Activated CD8-positive, alpha-beta memory T cell treated with anti-CD3 and anti-CD28 coated beads for 1 hour (primary cell): ENCODE measurements around the gene ANKRD65.
"Not testable (repeated sequence)": the region's sequence is repeated elsewhere in the genome, so short reads cannot be mapped to it uniquely, and the experiment has no call there.

Experiments used
- DNase-seq, 2 donors: peaks; one replicate each; pipeline ENCODE4 v3.0.0-alpha.2; 2020; ENCODE audit warnings: low read depth in 1 of 2; ENCODE audit errors: extremely low read depth in 1 of 2

The ANKRD65 gene

DNA sequence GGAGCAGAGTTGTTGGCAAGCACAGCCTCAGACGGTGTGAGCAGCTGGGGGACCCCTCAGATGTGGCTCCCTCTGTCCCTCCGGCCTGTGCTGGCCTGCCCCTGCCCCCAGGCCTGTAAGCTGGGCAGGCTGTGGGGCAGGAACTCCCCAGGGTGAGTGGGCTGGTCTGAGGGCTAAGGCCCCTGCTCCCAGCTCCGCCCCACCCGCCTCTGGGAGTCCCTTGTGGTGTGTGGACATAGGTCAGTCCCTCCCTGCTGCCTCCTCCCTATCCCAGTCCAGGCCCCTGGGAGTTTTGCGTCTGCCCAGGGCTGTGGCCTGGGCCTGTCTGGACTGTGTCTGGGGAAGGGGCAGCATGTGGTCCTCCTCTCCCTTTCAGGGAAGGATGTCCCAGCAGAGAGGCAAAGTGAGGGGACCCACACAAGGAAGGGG is 10.8 kb upstream of the ANKRD65 start:
- no peak for DNase-seq

DNA sequence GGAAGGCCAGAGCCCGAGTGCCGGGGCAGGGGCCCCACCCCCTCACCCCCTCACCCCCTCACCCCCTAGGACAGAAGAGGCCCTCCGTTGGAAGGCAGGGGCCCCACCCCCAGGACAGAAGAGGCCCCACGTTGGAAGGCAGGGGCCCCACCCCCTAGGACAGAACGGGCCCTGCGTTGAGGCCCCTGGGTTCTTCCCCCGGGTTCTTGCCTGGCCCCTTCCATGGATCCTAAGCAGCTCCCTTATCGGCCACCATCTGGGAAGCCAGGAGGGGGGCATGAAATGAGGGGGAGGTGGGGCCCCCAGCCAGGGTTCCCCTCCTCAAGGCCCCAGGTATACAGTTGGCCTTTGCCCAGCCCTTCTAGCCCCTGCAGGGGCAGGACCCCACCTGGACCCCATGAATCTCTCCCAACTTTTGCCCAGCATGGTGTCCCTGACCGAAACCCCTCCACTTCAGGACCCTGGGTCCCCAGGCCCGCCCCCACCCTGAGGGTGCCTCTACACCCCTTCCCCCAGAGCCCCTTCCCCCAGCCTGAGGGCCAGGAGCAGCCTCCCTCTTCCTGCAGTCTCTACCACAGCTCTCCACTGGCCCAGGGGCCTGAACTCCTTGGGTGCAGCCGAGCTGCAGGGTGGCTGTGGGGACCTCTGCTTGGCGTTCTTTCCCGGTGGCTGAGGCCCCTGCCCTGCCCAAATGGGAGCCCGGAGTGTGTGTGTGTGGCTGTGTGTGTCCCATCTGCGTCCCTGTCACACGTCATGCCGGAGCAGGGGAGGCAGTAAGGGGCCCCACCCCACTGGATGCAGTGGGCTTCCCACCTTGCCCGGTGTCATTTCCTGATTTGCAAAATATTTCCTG is 10.1 kb upstream of the ANKRD65 start:
- no peak for DNase-seq

DNA sequence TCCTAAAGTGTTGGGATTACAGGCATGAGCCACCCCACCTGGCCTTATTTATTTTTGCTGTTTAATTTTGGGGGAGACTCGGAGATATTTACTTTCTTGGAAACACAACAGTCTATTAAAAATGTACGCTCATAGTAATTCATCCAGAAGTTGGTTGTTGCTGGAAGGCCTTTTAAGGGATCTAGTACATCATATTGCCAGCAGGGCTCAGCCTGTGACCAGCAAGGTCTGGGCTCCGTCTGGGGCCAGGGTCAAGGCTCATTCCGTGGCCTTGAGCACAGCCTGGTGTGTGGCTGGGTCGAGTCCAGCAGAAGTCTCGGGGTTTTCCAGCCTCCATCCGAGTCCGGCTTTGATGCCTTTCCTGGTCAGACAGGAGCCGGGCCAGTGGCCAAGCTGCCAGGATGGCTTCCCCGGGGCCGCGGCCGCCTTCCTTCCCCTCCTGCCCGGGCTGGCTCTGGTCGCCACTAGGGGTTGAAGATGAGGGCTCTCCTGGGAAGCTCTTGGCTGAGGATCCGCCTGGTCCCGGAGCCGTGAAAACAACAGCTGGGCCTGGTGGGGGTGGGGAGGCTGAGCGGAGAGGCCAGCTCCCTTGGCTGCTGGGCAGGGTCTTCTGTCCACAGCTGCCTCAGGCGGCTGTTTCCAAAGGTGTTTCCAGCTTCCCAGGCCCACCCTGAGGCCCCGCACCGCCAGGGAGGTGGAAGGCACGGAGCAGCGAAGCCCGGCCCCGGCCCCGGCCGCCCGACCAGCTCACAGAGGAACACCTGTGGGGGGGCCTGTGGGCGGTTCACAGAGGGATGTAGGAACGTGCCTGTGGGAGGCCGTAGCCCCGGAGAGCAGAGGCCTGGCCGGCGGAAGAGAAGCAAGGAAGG is 9.3 kb upstream of the ANKRD65 start:
- no peak for DNase-seq

DNA sequence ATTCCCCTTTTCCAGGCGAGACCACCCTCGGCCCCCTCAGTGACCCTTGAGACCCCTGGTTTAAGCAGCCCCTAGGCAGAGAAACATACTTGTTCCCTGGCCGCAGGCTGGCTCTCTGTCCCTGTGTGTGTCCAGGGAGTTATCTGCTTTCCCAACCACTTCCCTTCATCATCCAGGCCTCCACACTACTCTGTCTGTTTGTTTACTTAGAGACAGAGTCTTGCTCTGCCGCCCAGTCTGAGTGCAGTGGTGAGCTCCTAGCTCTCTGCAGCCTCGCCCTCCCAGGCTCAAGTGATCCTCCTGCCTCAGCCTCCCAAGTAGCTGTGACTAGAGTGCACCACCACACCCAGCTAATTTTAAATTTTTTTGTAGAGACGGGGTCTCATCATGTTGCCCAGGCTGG is 8.6 kb upstream of the ANKRD65 start:
- no peak for DNase-seq

DNA sequence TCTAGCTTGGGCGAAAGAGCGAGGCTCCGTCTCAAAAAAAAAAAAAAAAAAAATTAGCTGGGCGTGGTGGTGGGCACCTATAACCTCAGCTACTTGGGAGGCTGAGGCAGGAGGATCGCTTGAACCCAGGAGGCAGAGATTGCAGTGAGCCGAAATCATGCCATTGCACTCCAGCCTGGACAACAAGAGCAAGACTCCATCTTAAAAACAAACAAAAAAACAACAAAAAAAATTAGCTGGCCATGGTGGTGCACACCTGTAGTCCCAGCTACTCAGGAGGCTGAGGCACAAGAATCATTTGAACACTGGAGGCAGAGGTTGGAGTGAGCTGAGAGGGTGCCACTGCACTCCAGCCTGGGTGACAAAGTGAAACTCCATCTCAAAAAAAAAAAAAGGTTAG is 7.9 kb upstream of the ANKRD65 start:
- DNase-seq = not testable (repeated sequence)

DNA sequence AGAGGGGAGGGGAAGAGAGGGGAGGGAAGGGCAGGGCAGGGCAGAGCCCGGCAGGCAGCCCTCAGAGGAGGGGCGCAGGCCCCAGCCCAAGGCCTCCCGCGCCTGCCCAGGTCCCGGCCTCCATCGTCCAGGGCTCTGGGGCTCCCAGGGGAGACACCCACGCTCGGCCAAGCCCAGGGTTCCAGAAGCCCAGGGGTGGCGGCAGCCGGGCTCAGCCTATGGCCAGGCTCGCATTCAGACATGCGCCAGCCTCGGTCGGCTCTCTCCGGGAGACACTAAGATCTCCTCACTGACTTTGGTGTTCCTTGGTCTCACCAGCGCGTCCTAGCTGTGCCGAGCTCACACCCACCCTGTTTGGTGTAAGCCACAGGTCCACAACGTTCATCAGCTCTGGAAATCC is 7.1 kb upstream of the ANKRD65 start:
- no peak for DNase-seq

DNA sequence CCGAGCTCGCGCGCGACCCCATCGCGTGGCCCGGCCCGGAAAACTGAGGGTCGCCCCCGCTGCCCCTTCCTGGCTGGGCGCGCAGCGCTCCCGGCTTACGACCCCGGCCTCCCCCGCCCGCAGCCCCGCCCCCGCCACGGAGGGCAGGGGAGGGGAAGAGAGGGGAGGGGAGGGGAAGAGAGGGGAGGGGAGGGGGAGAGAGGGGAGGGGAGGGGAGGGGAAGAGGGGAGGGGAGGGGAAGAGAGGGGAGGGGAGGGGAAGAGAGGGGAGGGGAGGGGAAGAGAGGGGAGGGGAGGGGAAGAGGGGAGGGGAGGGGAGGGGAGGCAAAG is 6.7 kb upstream of the ANKRD65 start:
- no peak for DNase-seq

DNA sequence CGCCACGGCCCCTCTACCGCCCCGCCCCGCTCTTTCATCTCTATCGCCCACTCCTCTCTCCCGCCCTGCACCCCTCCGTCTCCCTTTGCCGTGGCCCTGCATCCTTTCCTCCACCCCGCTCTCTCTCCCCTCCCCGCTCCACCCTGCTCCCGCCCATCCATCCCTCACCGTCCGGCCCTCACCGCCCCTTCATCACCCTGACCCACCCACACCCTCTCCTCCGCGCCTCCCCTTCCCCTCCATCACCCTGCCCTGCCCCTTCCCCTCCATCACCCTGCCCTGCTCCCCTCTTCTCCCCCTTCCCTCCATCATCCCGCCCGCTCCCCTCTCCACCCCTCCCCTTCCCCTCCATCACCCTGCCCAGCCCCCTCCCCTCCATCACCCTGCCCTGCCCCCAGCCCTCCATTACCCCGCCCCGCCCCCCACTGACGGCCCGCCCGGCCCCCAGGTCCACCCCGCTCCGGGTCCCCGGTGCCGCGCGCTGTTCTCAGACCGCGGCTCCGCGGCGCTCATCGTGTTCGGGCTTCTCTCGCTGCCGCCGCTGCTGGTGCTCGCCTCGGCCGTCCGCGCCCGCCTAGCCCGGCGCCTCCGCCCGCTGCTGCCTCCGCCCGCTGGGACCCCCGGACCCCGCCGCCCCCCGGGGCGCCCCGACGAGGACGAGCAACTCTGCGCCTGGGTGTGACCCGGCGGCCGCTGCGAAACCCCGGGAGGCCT is 6.2 kb upstream of the ANKRD65 start:
- no peak for DNase-seq

DNA sequence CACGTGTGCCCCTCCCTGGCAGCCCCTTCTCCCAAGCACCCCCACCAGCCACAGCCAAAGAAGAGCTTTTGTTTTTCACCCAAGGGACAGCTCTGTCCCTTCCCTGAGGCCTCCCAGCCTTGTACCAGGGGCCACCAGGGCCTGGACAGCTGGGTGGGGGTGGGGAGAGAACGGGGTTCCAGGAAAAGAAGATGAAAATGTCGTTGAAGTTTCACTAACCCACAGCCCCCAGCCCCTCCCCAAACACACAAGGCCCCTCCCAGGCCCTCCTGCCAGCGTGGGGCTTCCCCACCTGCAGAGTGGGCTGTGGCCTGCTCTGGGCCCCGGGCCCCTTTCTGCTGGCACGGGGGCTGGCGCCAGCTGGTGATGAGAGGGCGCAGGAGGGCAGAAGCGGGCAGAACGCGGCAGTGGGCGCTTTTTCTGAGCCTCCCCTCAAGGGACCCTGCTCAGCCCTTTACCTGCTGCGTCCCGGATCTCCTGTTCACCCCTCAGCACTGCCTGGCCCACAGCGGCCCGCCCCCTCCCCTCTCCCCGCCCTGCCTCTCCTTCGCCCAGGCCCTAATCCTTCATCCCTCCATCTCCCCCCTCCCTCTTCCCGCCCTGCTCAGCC is 5.5 kb upstream of the ANKRD65 start:
- DNase-seq = no peak

DNA sequence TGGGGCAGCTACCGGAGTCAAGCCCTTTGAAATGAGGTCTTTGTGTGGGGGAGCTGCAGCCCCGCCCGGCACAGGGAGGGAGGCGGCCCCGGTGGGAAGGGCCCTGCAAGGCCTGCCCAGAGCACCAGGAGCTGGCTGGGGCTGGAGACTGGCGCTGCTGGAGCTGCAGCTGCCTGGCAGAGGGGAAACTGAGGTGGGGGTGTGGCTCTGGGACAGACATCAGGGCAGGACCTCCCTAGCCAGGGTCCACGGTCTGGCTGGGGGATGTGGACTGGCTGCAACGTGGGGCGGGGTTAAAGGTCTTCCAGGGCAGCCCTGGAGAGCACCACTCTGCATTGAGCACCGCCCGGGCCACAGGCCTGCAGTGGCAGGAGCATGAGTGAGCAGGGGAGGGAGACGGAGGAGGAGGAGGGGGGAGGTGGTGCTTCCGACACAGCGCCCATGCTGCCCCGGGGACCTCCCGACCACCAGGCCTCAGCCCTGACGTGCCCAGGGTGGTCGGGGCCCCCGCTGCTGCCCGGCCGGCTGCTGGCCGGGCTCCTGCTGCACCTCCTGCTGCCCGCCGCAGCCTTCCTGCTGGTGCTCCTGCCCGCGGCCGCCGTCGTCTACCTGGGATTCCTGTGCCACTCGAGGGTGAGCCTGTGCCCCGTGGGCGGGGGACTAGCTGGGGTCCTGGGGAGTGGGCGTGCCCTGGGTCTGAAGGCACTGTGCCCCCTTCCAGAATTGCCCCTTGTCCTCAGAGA is 4.8 kb upstream of the ANKRD65 start:
- no peak for DNase-seq

DNA sequence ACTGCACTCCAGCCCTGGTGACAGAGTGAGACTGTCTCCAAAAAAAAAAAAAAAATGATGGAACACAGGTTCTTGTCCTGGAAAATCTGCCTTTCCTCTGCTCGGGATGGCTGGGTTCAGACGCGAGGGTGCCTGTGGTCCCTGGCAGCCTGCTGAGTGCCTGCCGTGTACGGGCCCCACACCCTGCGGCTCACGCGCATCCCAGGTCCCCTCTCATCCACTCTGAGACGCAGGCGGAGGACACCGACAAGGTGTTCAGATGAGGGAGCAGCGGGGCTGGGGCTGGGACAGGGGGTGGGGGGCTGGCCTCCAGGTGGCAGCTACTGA is 4.3 kb upstream of the ANKRD65 start:
- DNase-seq = no peak

DNA sequence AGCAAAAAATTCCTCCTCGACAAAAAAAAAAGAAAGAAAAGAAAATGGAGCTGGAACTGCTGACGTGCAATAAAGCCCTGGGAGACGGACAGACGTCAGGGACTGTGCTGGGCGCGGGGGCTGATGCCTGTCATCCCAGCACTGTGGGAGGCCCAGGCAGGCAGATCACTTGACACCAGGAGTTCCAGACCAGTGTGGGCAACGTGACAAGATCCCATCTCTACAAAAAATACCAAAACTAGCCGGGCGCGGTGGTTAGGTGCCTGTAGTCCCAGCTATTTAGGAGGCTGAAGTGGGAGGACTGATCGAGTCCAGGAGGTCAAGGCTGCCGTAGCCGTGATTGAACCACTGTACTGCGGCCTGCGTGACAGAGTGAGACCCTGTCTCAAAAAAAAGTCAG is 3.6 kb upstream of the ANKRD65 start:
- DNase-seq = no peak

DNA sequence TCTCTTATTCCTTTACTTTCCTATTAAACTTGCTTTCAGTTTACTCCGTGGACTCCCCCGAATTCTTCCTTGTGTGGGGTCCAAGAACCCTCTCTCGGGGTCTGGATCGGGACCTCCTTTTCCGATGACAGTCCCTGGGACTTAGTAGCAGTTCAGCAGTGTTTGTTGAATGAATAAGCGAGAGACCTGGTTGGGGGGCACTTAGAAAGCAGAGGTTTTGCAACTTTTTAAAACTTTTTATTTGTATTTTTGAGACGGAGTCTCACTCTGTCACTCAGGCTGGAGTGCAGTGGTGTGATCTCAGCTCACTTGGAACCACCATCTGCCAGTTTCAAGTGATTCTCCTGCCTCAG is 2.1 kb upstream of the ANKRD65 start:
- DNase-seq = no peak

DNA sequence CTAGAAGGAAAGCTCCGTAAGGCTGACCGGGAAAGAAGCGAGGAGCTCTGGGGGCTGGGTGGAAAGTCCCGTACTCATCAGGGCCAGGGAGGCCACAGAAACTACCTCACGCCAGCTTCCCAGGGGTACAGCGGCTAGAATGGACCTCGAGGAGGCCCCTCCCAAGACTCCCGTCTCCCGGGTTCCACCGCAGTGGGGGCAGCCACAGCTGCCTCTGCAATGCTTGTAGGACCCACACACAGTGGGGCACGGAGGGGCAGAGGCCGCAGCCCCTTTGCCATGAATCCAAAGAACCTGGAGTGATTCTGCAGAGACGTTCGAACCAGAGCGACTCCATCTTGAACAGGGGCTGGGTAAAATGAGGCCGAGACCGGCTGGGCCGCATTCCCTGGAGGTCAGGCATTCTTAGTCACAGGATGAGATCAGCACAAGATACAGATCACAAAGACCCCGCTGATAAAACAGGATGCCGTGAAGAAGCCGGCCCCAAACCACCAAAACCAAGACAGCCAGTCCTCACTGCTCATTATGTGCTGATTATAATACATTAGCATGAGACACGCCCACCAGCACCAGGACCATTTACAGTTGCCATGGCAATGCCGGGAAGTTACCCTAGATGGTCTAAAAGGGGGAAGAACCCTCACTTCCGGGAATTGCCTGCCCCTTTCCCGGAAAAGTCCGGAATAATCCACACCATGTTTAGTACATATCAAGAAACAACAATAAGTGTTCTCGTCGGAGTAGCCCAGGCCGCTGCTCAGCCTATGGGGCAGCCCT is 1.6 kb upstream of the ANKRD65 start:
- DNase-seq = no peak

DNA sequence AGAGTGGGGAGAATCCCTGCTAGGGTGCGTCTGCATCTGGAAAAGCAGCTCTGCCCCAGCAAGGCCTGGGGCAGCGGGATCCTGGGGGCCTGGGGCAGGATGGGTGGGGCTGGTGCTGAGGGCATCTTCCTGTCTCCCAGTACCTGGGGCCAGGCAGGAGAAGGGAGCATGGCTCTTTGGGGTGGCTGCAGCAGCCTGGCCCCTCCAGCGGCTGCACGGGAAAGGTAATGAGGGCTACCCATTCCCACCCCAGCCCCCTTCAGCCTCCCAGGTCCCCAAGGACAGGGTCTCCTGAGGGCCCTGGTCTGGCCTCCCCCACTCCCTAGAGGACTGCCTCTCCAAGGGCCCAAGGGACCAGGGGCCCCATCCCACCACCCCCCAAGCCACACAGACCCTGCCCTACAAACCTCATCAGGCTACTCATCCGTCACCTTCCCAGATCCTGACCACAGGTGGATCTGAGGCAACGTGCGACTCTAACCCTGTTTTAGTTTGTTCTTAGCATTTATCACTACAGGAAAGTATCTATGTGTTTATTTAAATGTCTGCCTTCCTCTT is 910 bp upstream of the ANKRD65 start:
- no peak for DNase-seq

DNA sequence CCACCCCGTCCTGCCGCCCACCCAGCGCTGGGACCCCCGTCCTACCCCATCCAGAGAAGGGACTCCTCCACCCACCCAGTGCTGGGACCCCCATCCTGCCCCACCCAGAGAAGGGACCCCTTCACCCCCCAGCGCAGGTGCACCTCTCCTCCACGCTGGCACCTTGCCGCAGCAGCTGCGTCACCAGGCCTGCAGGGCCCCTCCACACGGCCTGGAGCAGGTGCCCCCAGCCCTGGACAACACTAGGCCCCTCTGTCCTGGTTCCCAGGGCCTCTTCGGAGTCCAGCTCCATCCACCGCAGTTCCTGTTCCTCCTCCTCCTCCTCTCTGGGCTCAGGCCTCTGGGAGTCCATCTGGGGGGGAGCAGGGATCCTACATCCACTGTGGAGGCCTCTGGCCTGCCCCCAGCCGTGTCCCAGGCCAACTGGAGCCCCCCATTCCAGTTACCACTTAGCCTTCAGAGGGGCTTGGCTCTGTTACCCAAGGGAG is 378 bp downstream of the ANKRD65 start:
- no peak for DNase-seq

DNA sequence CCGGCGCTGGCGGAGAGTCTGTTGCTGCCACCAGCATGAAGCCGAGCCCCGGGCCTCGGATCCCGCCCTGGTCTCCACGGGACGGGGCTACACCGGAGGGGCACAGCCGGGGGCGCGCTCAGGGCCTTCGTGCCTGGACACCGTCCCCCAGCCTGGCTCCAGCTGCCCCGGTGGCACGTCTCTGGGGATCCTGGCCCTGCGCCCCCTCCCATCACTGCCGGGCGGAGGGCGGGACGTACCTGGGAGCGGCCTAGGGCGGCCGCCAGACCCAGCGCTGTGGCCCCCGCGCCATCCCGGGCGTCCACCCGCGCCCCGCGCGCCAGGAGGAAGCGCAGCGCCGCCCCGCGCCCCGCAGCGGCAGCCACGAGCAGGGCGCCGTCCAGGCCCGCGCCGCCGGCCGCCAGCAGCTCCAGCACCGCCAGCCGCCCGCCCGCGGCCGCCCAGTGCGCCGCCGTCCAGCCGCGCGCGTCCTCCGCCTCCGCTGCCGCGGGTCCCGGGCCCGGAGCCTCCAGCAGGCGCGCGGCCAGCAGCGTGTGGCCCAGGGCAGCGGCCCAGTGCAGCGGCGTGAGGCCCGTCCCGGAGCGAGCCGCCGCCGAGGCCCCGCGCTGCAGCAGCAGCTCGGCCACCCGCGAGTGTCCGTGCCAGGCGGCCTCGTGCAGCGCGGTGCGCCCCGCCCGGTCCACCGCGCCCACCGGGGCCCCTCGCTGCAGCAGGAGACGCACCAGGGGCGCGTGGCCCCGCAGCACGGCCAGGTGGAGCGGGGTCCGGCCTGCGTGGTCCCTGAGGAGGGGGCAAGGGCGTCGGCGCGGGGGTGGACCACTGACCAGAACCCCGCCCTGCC is 1.0 kb downstream of the ANKRD65 start:
- DNase-seq = no peak

DNA sequence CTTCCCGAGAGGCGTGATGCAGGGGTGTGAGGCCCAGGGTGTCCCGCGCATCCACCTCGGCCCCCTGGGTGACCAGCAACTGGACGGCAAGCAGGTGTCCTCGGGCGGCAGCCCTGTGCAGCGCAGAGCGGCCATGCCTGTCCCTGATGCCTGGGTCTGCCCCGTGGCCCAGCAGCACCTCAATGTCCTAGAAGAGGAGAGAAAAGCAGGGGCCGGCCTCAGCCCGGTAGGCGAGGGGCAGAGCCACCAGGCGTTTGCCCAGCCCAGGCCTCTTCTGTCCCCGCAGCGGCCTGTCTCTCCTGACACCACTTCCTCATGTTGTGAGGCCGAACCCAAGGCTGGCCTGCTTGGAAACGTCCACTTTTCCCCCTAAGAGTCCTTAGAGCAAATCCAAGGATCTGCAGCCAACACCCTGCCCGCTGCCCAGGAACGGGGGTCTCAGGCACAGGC is 1.7 kb downstream of the ANKRD65 start:
- no peak for DNase-seq
